T-cell (primary cell): ENCODE data around the gene TRIM65. TPM values are rescaled to one million over a fixed set of nuclear protein-coding genes. Genes with fewer than 3 reads are reported as not detected.
A peak's percentile ranks its signal among the peaks of the same experiment; 100 is the strongest.

ENCODE experiments used
- ATAC-seq, 4 experiments: fragments of 200-7000 bp in 3 of 4; fragments of 150-1000 bp in 1 of 4; cut with Tn5 transposase; replicated peaks in 1 of 4; 1 replicate in 3 of 4; 2 replicates in 1 of 4; pipeline ENCODE4 v1.10.0; 2021; ENCODE audit warnings: moderate library complexity in 3 of 4, mild to moderate bottlenecking in 2 of 4, moderate number of reproducible peaks in 1 of 4
- CTCF ChIA-PET, 2 donors: fragments of 300-600 bp; sonication (Branson Sonifier 250); formaldehyde crosslinking; loops; one replicate each; lab custom pipeline; 2022; ENCODE audit warnings: antibody characterized with exemption in 2 of 2; lab: Charles Lee
- POLR2A ChIA-PET, 2 donors: fragments of 300-600 bp; sonication (Branson Sonifier 250); formaldehyde crosslinking; loops; one replicate each; lab custom pipeline; 2022; ENCODE audit warnings: antibody characterized with exemption in 2 of 2; lab: Charles Lee
- DNase-seq, 35 experiments: peaks; one replicate each; pipeline versions ENCODE4 v3.0.0 to v3.0.0-alpha.2; 2013 to 2023
- H3K27ac ChIP-seq: one replicate; pipeline ENCODE4 v1.5.1; 2013; ENCODE audit warnings: low read length
- H3K27me3 ChIP-seq, 2 experiments: replicated peaks in 1 of 2; 1 replicate in 1 of 2; 2 replicates in 1 of 2; pipeline versions ENCODE4 v1.6.1 to v1.7.0; 2013; ENCODE audit warnings: low read length in 1 of 2, mixed read lengths in 1 of 2; ENCODE audit not compliant: control insufficient read depth in 2 of 2, insufficient read depth in 2 of 2; ENCODE audit errors: extremely low read depth in 1 of 2
- H3K36me3 ChIP-seq, 2 donors: 1 replicate in 1 of 2; 2 replicates in 1 of 2; pipeline versions ENCODE4 v1.6.1 to v1.7.0; 2013; ENCODE audit warnings: low read length in 1 of 2; ENCODE audit not compliant: control insufficient read depth in 2 of 2, insufficient read depth in 1 of 2; ENCODE audit errors: extremely low read depth in 1 of 2
- H3K4me1 ChIP-seq, 2 experiments: 1 replicate in 1 of 2; 2 replicates in 1 of 2; pipeline versions ENCODE4 v1.6.1 to v1.7.0; 2013; ENCODE audit warnings: low read length in 2 of 2, mixed read lengths in 1 of 2; ENCODE audit not compliant: insufficient read depth in 2 of 2, control insufficient read depth in 1 of 2; ENCODE audit errors: extremely low read depth in 1 of 2
- H3K4me3 ChIP-seq, 2 donors: 1 replicate in 1 of 2; 2 replicates in 1 of 2; pipeline versions ENCODE4 v1.5.1 to v1.7.0; 2013; ENCODE audit warnings: mild to moderate bottlenecking in 2 of 2, low read length in 1 of 2, moderate library complexity in 1 of 2; ENCODE audit not compliant: control insufficient read depth in 1 of 2; ENCODE audit errors: extremely low read depth in 1 of 2
- H3K9me3 ChIP-seq: 2 replicates; pipeline ENCODE4 v1.7.0; 2013
- H3K27ac Mint-ChIP-seq, 2 donors: one replicate each; pipeline ENCODE4 v1.8.0; 2020 to 2021; ENCODE audit warnings: mild to moderate bottlenecking in 2 of 2, mixed read lengths in 2 of 2
- H3K27me3 Mint-ChIP-seq, 2 donors: one replicate each; pipeline ENCODE4 v1.8.0; 2021 to 2022; ENCODE audit warnings: mixed read lengths in 2 of 2
- H3K36me3 Mint-ChIP-seq: one replicate; pipeline ENCODE4 v1.8.0; 2021; ENCODE audit warnings: mixed read lengths
- H3K4me1 Mint-ChIP-seq, 3 donors: one replicate each; pipeline ENCODE4 v1.8.0; 2020 to 2022; ENCODE audit warnings: mixed read lengths in 3 of 3, mild to moderate bottlenecking in 1 of 3
- H3K4me3 Mint-ChIP-seq, 3 donors: one replicate each; pipeline ENCODE4 v1.8.0; 2020 to 2022; ENCODE audit warnings: mild to moderate bottlenecking in 3 of 3, mixed read lengths in 3 of 3, moderate library complexity in 3 of 3
- H3K9me3 Mint-ChIP-seq, 3 donors: one replicate each; pipeline ENCODE4 v1.8.0; 2020 to 2022; ENCODE audit warnings: mixed read lengths in 3 of 3
- WGBS: methylation state at CpG from one replicate; pipeline ENCODE4 v1.1.5; 2013; ENCODE audit warnings: missing lambda C conversion rate; ENCODE audit not compliant: insufficient coverage; 5-methylcytosine and 5-hydroxymethylcytosine counted together
- total RNA-seq, 35 experiments: library from RNA in 6 of 35; stranded (reverse) in 6 of 35; fragments of 120-200 nt in 1 of 35; gene quantifications; one replicate each; pipeline versions ENCODE4 v1.2.1 to v1.2.4 and lab custom pipeline; 2013 to 2026

The TRIM65 gene
- total RNA-seq, 5 donors from 2014 or later (not counting 1 experiment from before 2014, with no cell fraction given), result 22.1 to 52.2 (median 45.9) TPM

GRCh38 chr17:75845058-75845711 is 51.6 kb downstream of the TRIM65 start:
- Mint-ChIP-seq H3K4me3 (peak overlapping the region; percentile 44 to 90 (median 55)), H3K27me3 (no peaks in the 10 kb centered on the region), H3K36me3 (peaks cover 24% of the 10 kb centered on the region), H3K27ac (peak overlapping the region; percentile 77 to 81), H3K4me1 (peaks cover 24 to 45% (median 34%) of the 10 kb centered on the region in 3 donors), H3K9me3 (no peaks in the 10 kb centered on the region)
- Histone ChIP-seq H3K27ac (peak overlapping the region; percentile 91), H3K4me1 (peaks cover 19 to 58% of the 10 kb centered on the region in 2 experiments), H3K27me3 (no peaks in the 10 kb centered on the region), H3K4me3 (no peak overlapping the region), H3K36me3 (peaks cover 21 to 62% of the 10 kb centered on the region in 2 donors), H3K9me3 (no peaks in the 10 kb centered on the region)
- peak; percentile 22 to 45 (median 31) for ATAC-seq
- 62% methylated on average over 12 of the region's 21 CpGs for WGBS
- POLR2A ChIA-PET, result interaction anchor here in 1 of 2 donors (0.5 kb wide), 1 partner anchor 299 kb away, joined by 3 read pairs; no protein-coding TSS in a partner anchor
- DNase-seq, result peak in 32 of 35 experiments; percentile 23 to 73 (median 49)
- CTCF ChIA-PET, result interaction anchor here in 1 of 2 donors (0.6 to 2.2 kb wide), 3 partner anchors 10 to 156 kb away, joined by 4 to 9 read pairs (median 6); partner anchors contain the start of gene WBP2

- H3K27me3 Mint-ChIP-seq, result no peaks in the 10 kb centered on the region
- ChIA-PET CTCF (interaction anchor here (0.6 to 2.2 kb wide), 3 partner anchors 11 to 21 kb away, joined by 4 to 9 read pairs (median 6); partner anchors contain the start of gene WBP2 (in 1 of the 2)), POLR2A (no interaction called here)
- ATAC-seq, result peak; percentile 1 to 11 (median 6)
- WGBS, result 26% methylated on average over 3 of the region's 14 CpGs
- Histone ChIP-seq H3K9me3 (no peaks in the 10 kb centered on the region), H3K4me3 (peak overlapping the region; percentile 84 to 94), H3K27me3 (no peaks in the 10 kb centered on the region), H3K27ac (peak overlapping the region; percentile 91), H3K36me3 (peaks cover 21 to 63% of the 10 kb centered on the region in 2 donors), H3K4me1 (peaks cover 19 to 59% of the 10 kb centered on the region in 2 experiments)
- H3K27ac Mint-ChIP-seq, result peak overlapping the region; percentile 96 to 97
- peaks cover 24 to 43% (median 35%) of the 10 kb centered on the region in 3 donors for H3K4me1 Mint-ChIP-seq
- peak in 2 of 35 experiments; percentile 13 to 22 for DNase-seq
- H3K36me3 Mint-ChIP-seq, result peaks cover 20% of the 10 kb centered on the region
- H3K4me3 Mint-ChIP-seq, result peak overlapping the region; percentile 90 to 94 (median 91)
- H3K9me3 Mint-ChIP-seq, result no peaks in the 10 kb centered on the region
Measured at GRCh38 chr17:75844530-75845057, 52.2 kb downstream of the TRIM65 start.

GRCh38 chr17:75843577-75844529 is 52.9 kb downstream of the TRIM65 start, which contains the start of gene UNC13D:
TSS of gene UNC13D (minus strand) at chr17:75844404. CDS start at chr17:75844337, 67 bp downstream.
- H3K4me1 Mint-ChIP-seq, result peaks cover 24 to 40% (median 35%) of the 10 kb centered on the region in 3 donors
- POLR2A ChIA-PET, result interaction anchor here in 1 of 2 donors (0.5 to 0.7 kb wide), 3 partner anchors 21 to 64 kb away, joined by 3 to 5 read pairs (median 4); no protein-coding TSS in a partner anchor
- peak within 1 kb of the TSS; percentile 96 to 97 for H3K27ac Mint-ChIP-seq
- Histone ChIP-seq H3K4me3 (peak within 1 kb of the TSS; percentile 84 to 94), H3K36me3 (peaks cover 23 to 59% of the 10 kb centered on the region in 2 donors), H3K27ac (peak within 1 kb of the TSS; percentile 91), H3K4me1 (peaks cover 19 to 54% of the 10 kb centered on the region in 2 experiments), H3K27me3 (no peaks in the 10 kb centered on the region), H3K9me3 (no peaks in the 10 kb centered on the region)
- no peaks in the 10 kb centered on the region for H3K27me3 Mint-ChIP-seq
- CTCF ChIA-PET, result interaction anchor here (0.6 to 2.2 kb wide), 7 partner anchors 11 to 178 kb away, joined by 3 to 9 read pairs (median 4); partner anchors contain the start of gene WBP2 (in 1 of the 2)
- no peaks in the 10 kb centered on the region for H3K9me3 Mint-ChIP-seq
- H3K4me3 Mint-ChIP-seq, result peak within 1 kb of the TSS; percentile 90 to 94 (median 91)
- peak; percentile 39 to 78 (median 63) for DNase-seq
- 0% methylated on average over 22 of the region's 35 CpGs for WGBS
- peak; percentile 74 to 85 (median 84) for ATAC-seq
- peaks cover 18% of the 10 kb centered on the region for H3K36me3 Mint-ChIP-seq

GRCh38 chr17:75842963-75843576 is 53.7 kb downstream of the TRIM65 start:
- POLR2A ChIA-PET, result interaction anchor here in 1 of 2 donors (0.5 kb wide), 1 partner anchor 22 kb away, joined by 5 read pairs; no protein-coding TSS in a partner anchor
- Mint-ChIP-seq H3K4me3 (peak overlapping the region; percentile 90 to 94 (median 91)), H3K4me1 (peaks cover 18 to 33% (median 29%) of the 10 kb centered on the region in 3 donors), H3K27ac (peak overlapping the region; percentile 96 to 97), H3K9me3 (no peaks in the 10 kb centered on the region), H3K36me3 (peaks cover 13% of the 10 kb centered on the region), H3K27me3 (no peaks in the 10 kb centered on the region)
- Histone ChIP-seq H3K9me3 (no peaks in the 10 kb centered on the region), H3K27ac (peak overlapping the region; percentile 91), H3K4me3 (peak overlapping the region; percentile 84 to 94), H3K4me1 (peaks cover 19 to 47% of the 10 kb centered on the region in 2 experiments), H3K27me3 (no peaks in the 10 kb centered on the region), H3K36me3 (peaks cover 26 to 55% of the 10 kb centered on the region in 2 donors)
- CTCF ChIA-PET, result interaction anchor here in 1 of 2 donors (0.9 to 1.0 kb wide), 3 partner anchors 12 to 89 kb away, joined by 3 to 6 read pairs (median 3); partner anchors contain the start of gene WBP2
- DNase-seq, result peak in 9 of 35 experiments; percentile 20 to 56 (median 28)
- WGBS, result 0% methylated on average over 11 of the region's 22 CpGs
- ATAC-seq, result peak; percentile 28 to 40 (median 38)

GRCh38 chr17:75842411-75842810 is 54.3 kb downstream of the TRIM65 start:
- Histone ChIP-seq H3K27me3 (no peaks in the 10 kb centered on the region), H3K27ac (peak overlapping the region; percentile 48), H3K36me3 (peaks cover 26 to 54% of the 10 kb centered on the region in 2 donors), H3K9me3 (no peaks in the 10 kb centered on the region), H3K4me1 (peaks cover 19 to 51% of the 10 kb centered on the region in 2 experiments), H3K4me3 (peak overlapping the region; percentile 84 to 94)
- peak overlapping the region; percentile 90 to 94 (median 91) for H3K4me3 Mint-ChIP-seq
- H3K36me3 Mint-ChIP-seq, result peaks cover 14% of the 10 kb centered on the region
- DNase-seq (no peak), ATAC-seq (no peak)
- peak overlapping the region; percentile 51 to 64 for H3K27ac Mint-ChIP-seq
- peaks cover 15 to 29% (median 27%) of the 10 kb centered on the region in 3 donors for H3K4me1 Mint-ChIP-seq
- ChIA-PET POLR2A (no interaction called here), CTCF (no interaction called here)
- whole genome bisulfite sequencing, result 81% methylated on average over 9 of the region's 18 CpGs
- H3K9me3 Mint-ChIP-seq, result no peaks in the 10 kb centered on the region
- H3K27me3 Mint-ChIP-seq, result no peaks in the 10 kb centered on the region
